CD4-positive, alpha-beta memory T cell (primary cell): ENCODE results near the gene JARID2. TPM values are rescaled to one million over a fixed set of nuclear protein-coding genes. Genes with fewer than 3 reads are reported as not detected.

ENCODE experiments used
- CTCF ChIA-PET: fragments of 350-600 bp; sonication (Branson Sonifier 250); formaldehyde crosslinking; loops from one replicate; lab custom pipeline; 2021; ENCODE audit warnings: inconsistent platforms; ENCODE audit not compliant: partially characterized antibody; lab: Charles Lee
- POLR2A ChIA-PET: fragments of 350-600 bp; sonication (Branson Sonifier 250); formaldehyde crosslinking; loops from one replicate; lab custom pipeline; 2021; ENCODE audit not compliant: partially characterized antibody; lab: Charles Lee
- DNase-seq, 5 donors: peaks; one replicate each; pipeline versions ENCODE4 v3.0.0 to v3.0.0-alpha.2; 2020 to 2022; ENCODE audit warnings: mixed read lengths in 1 of 5
- H3K27ac ChIP-seq: one replicate; pipeline ENCODE4 v1.7.0; 2013; ENCODE audit warnings: low read depth, low read length
- H3K27me3 ChIP-seq: 2 replicates; pipeline ENCODE4 v1.7.0; 2013; ENCODE audit warnings: mild to moderate bottlenecking, low read length, moderate library complexity; ENCODE audit not compliant: insufficient read depth
- H3K36me3 ChIP-seq: 2 replicates; pipeline ENCODE4 v1.7.0; 2013; ENCODE audit warnings: mild to moderate bottlenecking, low read length, moderate library complexity; ENCODE audit not compliant: insufficient read depth
- H3K4me1 ChIP-seq: 2 replicates; pipeline ENCODE4 v1.7.0; 2013; ENCODE audit warnings: mild to moderate bottlenecking, low read length, moderate library complexity; ENCODE audit not compliant: insufficient read depth
- H3K4me3 ChIP-seq, 2 donors: one replicate each; pipeline ENCODE4 v1.7.0; 2013; ENCODE audit warnings: low read length in 2 of 2, mild to moderate bottlenecking in 1 of 2
- H3K9me3 ChIP-seq, 2 donors: one replicate each; pipeline ENCODE4 v1.7.0; 2013; ENCODE audit warnings: low read length in 2 of 2, control low read depth in 1 of 2; ENCODE audit not compliant: control insufficient read depth in 1 of 2
- H3K27ac Mint-ChIP-seq, 7 donors: one replicate each; pipeline ENCODE4 v1.8.0; 2020 to 2021; ENCODE audit warnings: mixed read lengths in 7 of 7, mild to moderate bottlenecking in 6 of 7, inconsistent platforms in 3 of 7, moderate library complexity in 3 of 7
- H3K27me3 Mint-ChIP-seq, 2 donors: one replicate each; pipeline ENCODE4 v1.8.0; 2020 to 2021; ENCODE audit warnings: mixed read lengths in 2 of 2
- H3K36me3 Mint-ChIP-seq, 2 donors: one replicate each; pipeline ENCODE4 v1.8.0; 2020 to 2021; ENCODE audit warnings: mixed read lengths in 2 of 2, inconsistent platforms in 1 of 2, mild to moderate bottlenecking in 1 of 2
- H3K4me1 Mint-ChIP-seq, 4 donors: one replicate each; pipeline ENCODE4 v1.8.0; 2020 to 2021; ENCODE audit warnings: mixed read lengths in 4 of 4, mild to moderate bottlenecking in 1 of 4
- H3K4me3 Mint-ChIP-seq, 8 donors: one replicate each; pipeline ENCODE4 v1.8.0; 2020 to 2021; ENCODE audit warnings: mixed read lengths in 8 of 8, mild to moderate bottlenecking in 7 of 8, moderate library complexity in 6 of 8, inconsistent platforms in 3 of 8
- H3K9me3 Mint-ChIP-seq, 8 donors: one replicate each; pipeline ENCODE4 v1.8.0; 2020 to 2021; ENCODE audit warnings: mixed read lengths in 8 of 8, mild to moderate bottlenecking in 5 of 8, inconsistent platforms in 3 of 8, moderate library complexity in 1 of 8
- intact Hi-C: fragments of 100-400 bp; cut with micrococcal nuclease; formaldehyde crosslinking; loops from one replicate; pipeline ENCODE4 v1.15.1; 2023
- polyA plus RNA-seq, 2 donors: library from polyadenylated mRNA; unstranded; fragments of 300-500 nt; fragmentation: Illumina TruSeq; gene quantifications; one replicate each; pipeline ENCODE4 v1.2.3, GENCODE V29; 2021
- total RNA-seq, 2 experiments: library from RNA; stranded (reverse); gene quantifications; one replicate each; pipeline ENCODE4 v1.2.3, GENCODE V29; 2021

The JARID2 gene
- total and polyA plus RNA-seq, 4 experiments from 2014 or later, result 2.4 to 21.6 (median 16.0) TPM

GRCh38 chr6:15430931-15431405, 185.1 kb downstream of the JARID2 start:
- Mint-ChIP-seq H3K27me3 (no peaks in the 10 kb centered on the region), H3K4me1 (peaks cover 65 to 95% (median 78%) of the 10 kb centered on the region in 4 donors), H3K4me3 (no peak overlapping the region), H3K9me3 (peaks cover 0 to 3% (median 0%) of the 10 kb centered on the region in 8 donors), H3K36me3 (peaks cover 0 to 2% of the 10 kb centered on the region in 2 donors), H3K27ac (peak overlapping the region in 1 of 7 donors; percentile 69)
- H3K27me3 ChIP-seq, result no peaks in the 10 kb centered on the region
- POLR2A ChIA-PET, result interaction anchor here (1.2 kb wide), 1 partner anchor 9 kb away, joined by 3 read pairs; no protein-coding TSS in a partner anchor
- CTCF ChIA-PET, result interaction anchor here (1.2 to 2.3 kb wide), 2 partner anchors 10 kb away, joined by 4 to 9 read pairs; no protein-coding TSS in a partner anchor
- H3K36me3 ChIP-seq, result no peaks in the 10 kb centered on the region
- H3K4me3 ChIP-seq, result no peak overlapping the region
- H3K4me1 ChIP-seq, result peaks cover 76% of the 10 kb centered on the region
- no peak overlapping the region for H3K27ac ChIP-seq
- intact Hi-C loops, result no loop called here
- no peaks in the 10 kb centered on the region for H3K9me3 ChIP-seq
- DNase-seq, result no peak

- no peaks in the 10 kb centered on the region for H3K36me3 Mint-ChIP-seq
- Histone ChIP-seq H3K27ac (no peak overlapping the region), H3K4me3 (no peak overlapping the region), H3K27me3 (no peaks in the 10 kb centered on the region), H3K36me3 (no peaks in the 10 kb centered on the region), H3K4me1 (peaks cover 78% of the 10 kb centered on the region), H3K9me3 (no peaks in the 10 kb centered on the region)
- peak overlapping the region in 3 of 8 donors; percentile 42 to 78 (median 61) for H3K4me3 Mint-ChIP-seq
- POLR2A ChIA-PET, result interaction anchor here (0.8 to 1.9 kb wide), 3 partner anchors 9 to 185 kb away, joined by 3 to 5 read pairs (median 3); no protein-coding TSS in a partner anchor
- H3K4me1 Mint-ChIP-seq, result peaks cover 63 to 95% (median 78%) of the 10 kb centered on the region in 4 donors
- DNase-seq, result no peak
- peaks cover 0 to 3% (median 0%) of the 10 kb centered on the region in 8 donors for H3K9me3 Mint-ChIP-seq
- CTCF ChIA-PET, result interaction anchor here (1.2 to 2.3 kb wide), 4 partner anchors 9 to 21 kb away, joined by 3 to 9 read pairs (median 4); no protein-coding TSS in a partner anchor
- H3K27ac Mint-ChIP-seq, result peak overlapping the region in 4 of 7 donors; percentile 34 to 62 (median 41)
- no peaks in the 10 kb centered on the region for H3K27me3 Mint-ChIP-seq
- intact Hi-C loops, result no loop called here
These were observed 186.1 kb downstream of the JARID2 start for GRCh38 chr6:15431762-15432483.

GRCh38 chr6:15433511-15433861, 187.6 kb downstream of the JARID2 start:
- Histone ChIP-seq H3K4me1 (peaks cover 79% of the 10 kb centered on the region), H3K4me3 (no peak overlapping the region), H3K36me3 (no peaks in the 10 kb centered on the region), H3K27me3 (no peaks in the 10 kb centered on the region), H3K27ac (no peak overlapping the region), H3K9me3 (no peaks in the 10 kb centered on the region)
- intact Hi-C loops, result no loop called here
- H3K36me3 Mint-ChIP-seq, result no peaks in the 10 kb centered on the region
- H3K4me3 Mint-ChIP-seq, result peak overlapping the region in 7 of 8 donors; percentile 68 to 85 (median 75)
- CTCF ChIA-PET, result interaction anchor here (1.3 to 1.5 kb wide), 2 partner anchors 10 to 31 kb away, joined by 4 to 5 read pairs; no protein-coding TSS in a partner anchor
- no peaks in the 10 kb centered on the region for H3K27me3 Mint-ChIP-seq
- POLR2A ChIA-PET, result interaction anchor here (1.9 kb wide), 1 partner anchor 186 kb away, joined by 5 read pairs; no protein-coding TSS in a partner anchor
- no peak for DNase-seq
- H3K4me1 Mint-ChIP-seq, result peaks cover 66 to 95% (median 80%) of the 10 kb centered on the region in 4 donors
- peak overlapping the region in 6 of 7 donors; percentile 30 to 79 (median 50) for H3K27ac Mint-ChIP-seq
- H3K9me3 Mint-ChIP-seq, result peaks cover 0 to 3% (median 0%) of the 10 kb centered on the region in 8 donors

GRCh38 chr6:15434263-15434662, 188.4 kb downstream of the JARID2 start:
- Mint-ChIP-seq H3K4me1 (peaks cover 69 to 96% (median 84%) of the 10 kb centered on the region in 4 donors), H3K27ac (peak overlapping the region in 6 of 7 donors; percentile 0 to 77 (median 46)), H3K4me3 (peak overlapping the region in 3 of 8 donors; percentile 28 to 60 (median 35)), H3K36me3 (no peaks in the 10 kb centered on the region), H3K27me3 (no peaks in the 10 kb centered on the region), H3K9me3 (peaks cover 0 to 3% (median 0%) of the 10 kb centered on the region in 8 donors)
- Histone ChIP-seq H3K27ac (no peak overlapping the region), H3K9me3 (no peaks in the 10 kb centered on the region), H3K4me3 (no peak overlapping the region), H3K27me3 (no peaks in the 10 kb centered on the region), H3K36me3 (no peaks in the 10 kb centered on the region), H3K4me1 (peaks cover 87% of the 10 kb centered on the region)
- no peak for DNase-seq
- POLR2A ChIA-PET, result interaction anchor here (0.5 kb wide), 1 partner anchor 222 kb away, joined by 3 read pairs; no protein-coding TSS in a partner anchor
- intact Hi-C loops, result no loop called here
- CTCF ChIA-PET, result interaction anchor here (1.5 kb wide), 1 partner anchor 10 kb away, joined by 5 read pairs; no protein-coding TSS in a partner anchor

- POLR2A ChIA-PET, result no interaction called here
- Mint-ChIP-seq H3K4me1 (peaks cover 70 to 97% (median 85%) of the 10 kb centered on the region in 4 donors), H3K36me3 (no peaks in the 10 kb centered on the region), H3K4me3 (peak overlapping the region in 2 of 8 donors; percentile 3 to 60), H3K27me3 (no peaks in the 10 kb centered on the region), H3K9me3 (peaks cover 0 to 3% (median 0%) of the 10 kb centered on the region in 8 donors), H3K27ac (peak overlapping the region in 6 of 7 donors; percentile 0 to 77 (median 26))
- no peaks in the 10 kb centered on the region for H3K9me3 ChIP-seq
- CTCF ChIA-PET, result interaction anchor here (1.5 kb wide), 1 partner anchor 9 kb away, joined by 5 read pairs; no protein-coding TSS in a partner anchor
- H3K27me3 ChIP-seq, result no peaks in the 10 kb centered on the region
- no peaks in the 10 kb centered on the region for H3K36me3 ChIP-seq
- no peak overlapping the region for H3K27ac ChIP-seq
- DNase-seq, result no peak
- H3K4me3 ChIP-seq, result no peak overlapping the region
- intact Hi-C loops, result no loop called here
- peaks cover 88% of the 10 kb centered on the region for H3K4me1 ChIP-seq
These were observed 189.0 kb downstream of the JARID2 start for GRCh38 chr6:15434823-15435380.

GRCh38 chr6:15435468-15435867, 189.6 kb downstream of the JARID2 start:
- Mint-ChIP-seq H3K27me3 (no peaks in the 10 kb centered on the region), H3K9me3 (peaks cover 0 to 3% (median 0%) of the 10 kb centered on the region in 8 donors), H3K4me3 (no peak overlapping the region), H3K36me3 (no peaks in the 10 kb centered on the region), H3K27ac (no peak overlapping the region), H3K4me1 (peaks cover 71 to 97% (median 86%) of the 10 kb centered on the region in 4 donors)
- H3K4me1 ChIP-seq, result peaks cover 91% of the 10 kb centered on the region
- no peaks in the 10 kb centered on the region for H3K36me3 ChIP-seq
- ChIA-PET POLR2A (no interaction called here), CTCF (no interaction called here)
- H3K9me3 ChIP-seq, result no peaks in the 10 kb centered on the region
- H3K4me3 ChIP-seq, result no peak overlapping the region
- no peaks in the 10 kb centered on the region for H3K27me3 ChIP-seq
- no peak for DNase-seq
- H3K27ac ChIP-seq, result no peak overlapping the region
- intact Hi-C loops, result no loop called here
